RWPE1 (cell line): ENCODE data around the gene ALDH1L1.

Experiments used
- CTCF ChIA-PET: fragments of 350-600 bp; sonication (Branson Sonifier 250); formaldehyde crosslinking; extraction: SDS; loops from one replicate; lab custom pipeline; 2021; lab: Yijun Ruan, JAX
- POLR2A ChIA-PET: fragments of 400-600 bp; formaldehyde crosslinking; extraction: SDS; loops from one replicate; lab custom pipeline; 2020; ENCODE audit warnings: antibody characterized with exemption; ENCODE audit not compliant: low non-redundant PET; lab: Yijun Ruan, JAX
- DNase-seq: peaks from one replicate; pipeline ENCODE4 v3.0.0; 2012; ENCODE audit warnings: low spot score
- H3K27ac ChIP-seq: fragments of 450-650 bp; 2 replicates; pipeline ENCODE4 v1.5.1; 2017
- TF ChIP-seq, protein P1 (sequence below): fragments of 450-650 bp; conservative IDR thresholded peaks from 2 replicates; pipeline ENCODE4 v1.5.1; 2017; ENCODE audit warnings: low read depth, mild to moderate bottlenecking

The ALDH1L1 gene

DNA sequence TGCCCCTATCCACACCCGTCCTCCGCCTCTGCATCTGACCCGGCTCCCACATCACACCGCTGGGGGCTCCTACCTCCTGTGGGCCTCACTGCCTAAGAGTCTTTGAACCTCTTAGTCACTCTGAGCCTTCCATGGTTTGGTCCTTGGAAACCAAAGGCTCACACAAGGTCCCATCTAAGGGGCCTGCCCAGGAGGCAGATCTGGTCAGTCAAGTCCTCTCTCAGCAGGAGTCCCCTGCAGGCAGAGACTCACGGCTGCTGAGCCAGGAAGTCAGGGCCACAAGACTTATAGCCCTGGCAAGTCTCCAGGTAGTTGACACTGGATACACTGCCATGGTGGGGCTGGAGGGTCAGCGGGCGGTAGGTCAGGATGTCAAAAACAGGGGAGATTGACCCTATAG is 31.2 kb upstream of the ALDH1L1 start:
- ChIA-PET POLR2A (interaction anchor here (0.6 kb wide), 1 partner anchor 1361 kb away, joined by 4 read pairs; no protein-coding TSS in a partner anchor), CTCF (interaction anchor here (0.6 to 1.1 kb wide), 2 partner anchors 20 to 77 kb away, joined by 3 to 4 read pairs; no protein-coding TSS in a partner anchor)
- H3K27ac ChIP-seq = no peak overlapping the region
- no peak for DNase-seq
- TF ChIP-seq, protein P1, sequence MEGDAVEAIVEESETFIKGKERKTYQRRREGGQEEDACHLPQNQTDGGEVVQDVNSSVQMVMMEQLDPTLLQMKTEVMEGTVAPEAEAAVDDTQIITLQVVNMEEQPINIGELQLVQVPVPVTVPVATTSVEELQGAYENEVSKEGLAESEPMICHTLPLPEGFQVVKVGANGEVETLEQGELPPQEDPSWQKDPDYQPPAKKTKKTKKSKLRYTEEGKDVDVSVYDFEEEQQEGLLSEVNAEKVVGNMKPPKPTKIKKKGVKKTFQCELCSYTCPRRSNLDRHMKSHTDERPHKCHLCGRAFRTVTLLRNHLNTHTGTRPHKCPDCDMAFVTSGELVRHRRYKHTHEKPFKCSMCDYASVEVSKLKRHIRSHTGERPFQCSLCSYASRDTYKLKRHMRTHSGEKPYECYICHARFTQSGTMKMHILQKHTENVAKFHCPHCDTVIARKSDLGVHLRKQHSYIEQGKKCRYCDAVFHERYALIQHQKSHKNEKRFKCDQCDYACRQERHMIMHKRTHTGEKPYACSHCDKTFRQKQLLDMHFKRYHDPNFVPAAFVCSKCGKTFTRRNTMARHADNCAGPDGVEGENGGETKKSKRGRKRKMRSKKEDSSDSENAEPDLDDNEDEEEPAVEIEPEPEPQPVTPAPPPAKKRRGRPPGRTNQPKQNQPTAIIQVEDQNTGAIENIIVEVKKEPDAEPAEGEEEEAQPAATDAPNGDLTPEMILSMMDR = no peak

DNA sequence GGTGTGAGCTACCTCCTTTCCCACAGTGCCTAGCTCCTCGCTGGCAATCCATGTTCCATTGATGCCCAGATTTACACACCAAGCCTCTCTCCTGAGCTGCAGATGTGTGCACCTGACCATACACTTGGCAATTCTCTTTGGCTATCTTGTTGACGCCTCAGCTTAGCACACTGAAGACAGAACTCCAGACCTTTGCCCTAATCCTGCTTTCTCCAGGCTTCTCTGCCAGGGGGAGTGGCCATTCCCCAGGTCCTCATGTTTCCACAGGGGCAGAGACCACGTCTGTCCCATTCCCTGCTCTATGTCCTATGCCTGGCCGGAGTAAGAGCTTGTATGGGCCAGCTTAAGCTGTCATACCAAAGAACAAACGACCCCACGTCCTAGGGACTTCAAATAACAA is 30.2 kb upstream of the ALDH1L1 start:
- TF ChIP-seq, protein P1 = no peak
- ChIA-PET CTCF (interaction anchor here (0.6 to 1.1 kb wide), 4 partner anchors 12 to 872 kb away, joined by 3 to 5 read pairs (median 4); no protein-coding TSS in a partner anchor), POLR2A (no interaction called here)
- DNase-seq = no peak
- no peak overlapping the region for H3K27ac ChIP-seq

DNA sequence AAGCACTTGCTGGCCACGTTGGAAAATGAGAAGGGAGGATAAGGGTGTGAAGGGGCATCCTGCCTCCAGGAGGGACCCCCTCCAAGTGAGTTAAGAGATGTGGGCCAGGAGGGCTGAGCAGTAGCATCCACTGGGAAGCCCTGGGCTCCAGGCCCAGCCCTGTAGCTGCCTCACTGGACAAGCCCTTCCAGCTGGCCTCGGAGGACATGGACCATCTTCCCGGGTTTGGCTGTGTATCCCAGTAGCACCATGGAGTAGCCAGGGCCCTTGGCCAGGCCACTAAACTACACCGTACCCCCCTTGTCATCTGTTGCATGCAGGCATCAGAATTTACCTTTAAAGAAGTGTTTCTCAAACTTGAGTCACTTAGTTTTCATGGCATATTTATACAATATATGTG is 29.4 kb upstream of the ALDH1L1 start:
- POLR2A ChIA-PET = no interaction called here
- CTCF ChIA-PET = no interaction called here
- no peak overlapping the region for H3K27ac ChIP-seq
- no peak for DNase-seq
- TF ChIP-seq, protein P1 = no peak

DNA sequence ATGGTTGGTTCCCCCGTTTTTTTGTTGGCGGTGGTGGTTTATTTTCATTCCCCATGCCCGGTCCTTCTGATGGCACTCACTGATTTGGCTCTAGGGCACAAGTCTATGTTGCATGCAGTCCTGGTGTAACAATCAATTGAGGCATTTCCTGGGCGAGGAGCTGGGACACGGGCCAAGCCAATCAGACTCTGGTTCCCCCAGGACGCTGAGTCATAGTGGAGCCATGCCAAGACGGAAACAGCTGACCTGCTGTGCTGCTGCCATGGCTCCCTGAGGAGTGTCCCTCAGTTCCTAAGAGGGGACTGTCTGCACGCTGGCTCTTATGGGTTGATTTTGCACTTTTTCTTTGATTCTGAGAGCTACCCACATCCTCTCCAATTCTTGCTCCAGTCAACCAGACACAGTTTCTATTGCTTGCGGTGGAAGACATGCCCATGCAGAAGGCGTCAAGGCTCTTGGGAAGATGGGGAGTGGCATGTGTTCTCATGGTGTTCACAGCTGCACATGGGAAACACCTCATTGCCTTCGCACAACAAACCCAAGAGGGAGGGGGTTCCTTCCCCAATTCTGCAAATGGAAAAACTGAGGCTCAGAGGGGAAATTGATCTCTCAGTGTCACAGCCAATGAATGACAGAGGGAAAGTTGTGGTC is 28.3 kb upstream of the ALDH1L1 start:
- H3K27ac ChIP-seq = peak overlapping the region; percentile 63
- CTCF ChIA-PET = interaction anchor here (1.1 to 1.6 kb wide), 2 partner anchors 10 to 75 kb away, joined by 3 to 11 read pairs; no protein-coding TSS in a partner anchor
- POLR2A ChIA-PET = interaction anchor here (0.5 kb wide), 1 partner anchor 241 kb away, joined by 3 read pairs; no protein-coding TSS in a partner anchor
- DNase-seq = peak; percentile 89
- TF ChIP-seq, protein P1 = no peak

DNA sequence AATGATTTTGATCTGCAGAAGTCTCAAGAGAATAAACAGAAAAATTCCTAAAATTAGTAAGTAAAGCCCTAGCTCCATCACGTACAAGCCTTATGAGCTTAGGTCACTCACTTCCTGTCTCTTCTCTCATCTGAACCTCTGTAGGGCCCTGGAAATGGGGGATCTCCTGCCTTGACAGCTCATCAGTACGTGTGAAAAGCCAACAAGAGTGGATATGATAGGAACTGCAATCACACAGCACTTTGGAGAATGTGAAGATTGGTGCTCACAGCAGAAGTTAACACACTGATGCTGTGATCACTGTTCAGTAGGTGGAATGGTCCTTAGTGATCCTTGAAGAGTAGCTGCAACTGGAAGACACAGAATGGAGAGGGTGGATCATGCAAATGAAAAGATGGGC is 27.8 kb upstream of the ALDH1L1 start:
- POLR2A ChIA-PET = interaction anchor here (0.5 kb wide), 1 partner anchor 241 kb away, joined by 3 read pairs; no protein-coding TSS in a partner anchor
- DNase-seq = no peak
- TF ChIP-seq, protein P1 = no peak
- H3K27ac ChIP-seq = peak overlapping the region; percentile 63
- CTCF ChIA-PET = interaction anchor here (1.1 to 1.6 kb wide), 2 partner anchors 10 to 74 kb away, joined by 3 to 11 read pairs; no protein-coding TSS in a partner anchor

DNA sequence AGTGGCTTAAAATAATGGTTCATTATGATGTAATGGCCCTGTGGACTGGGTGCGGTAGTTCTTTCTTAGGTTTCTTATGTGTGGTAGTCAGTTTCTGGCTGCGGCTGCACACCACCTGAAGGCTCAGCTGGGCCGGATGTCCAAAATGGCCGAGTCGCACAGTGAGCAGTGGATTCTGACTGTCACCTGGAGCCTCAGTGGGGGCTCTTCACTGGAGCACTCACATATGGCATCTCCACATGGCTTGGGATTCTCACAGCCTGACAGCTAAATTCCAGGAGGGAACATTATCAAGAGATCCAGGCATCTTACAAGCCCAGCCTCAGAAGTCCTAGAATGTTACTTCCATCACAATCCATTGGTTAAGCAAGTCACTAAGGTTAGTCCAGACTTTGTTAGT is 26.8 kb upstream of the ALDH1L1 start:
- no peak for DNase-seq
- TF ChIP-seq, protein P1 = no peak
- CTCF ChIA-PET = interaction anchor here (0.5 to 2.0 kb wide), 2 partner anchors 73 to 1488 kb away, joined by 3 to 5 read pairs; no protein-coding TSS in a partner anchor
- POLR2A ChIA-PET = no interaction called here
- no peak overlapping the region for H3K27ac ChIP-seq
